H1 (cell line): ENCODE measurements around the gene MYRF. TPM values are rescaled to one million over a fixed set of nuclear protein-coding genes. Genes with fewer than 3 reads are reported as not detected.

Experiments
- CTCF ChIA-PET: fragments of 300-600 bp; sonication (Branson Sonifier 250); formaldehyde crosslinking; loops from one replicate; lab custom pipeline; 2021; ENCODE audit not compliant: partially characterized antibody; lab: Charles Lee
- POLR2A ChIA-PET: fragments of 300-600 bp; sonication (Branson Sonifier 250); formaldehyde crosslinking; loops from one replicate; lab custom pipeline; 2021; ENCODE audit warnings: inconsistent platforms; ENCODE audit not compliant: partially characterized antibody; lab: Charles Lee
- DNase-seq, 2 experiments: peaks; one replicate each; pipeline versions ENCODE4 v3.0.0 to v3.0.0-alpha.2; 2010 to 2022; ENCODE audit warnings: low spot score in 2 of 2, low read depth in 1 of 2, mixed read lengths in 1 of 2
- FAIRE-seq: peaks from 2 replicates; lab custom pipeline; 2011; peaks lifted over from hg19 to GRCh38; lab: Jason Lieb, UNC
- H2AFZ ChIP-seq: 2 replicates; pipeline ENCODE4 v1.8.1; 2012; ENCODE audit warnings: low read length, inconsistent platforms
- H2AK5ac ChIP-seq: 2 replicates; pipeline ENCODE4 v1.6.1; 2013; ENCODE audit warnings: low read depth, low read length
- H2BK120ac ChIP-seq: replicated peaks from 2 replicates; pipeline ENCODE3; 2013; ENCODE audit warnings: low read depth, low read length, inconsistent platforms
- H2BK12ac ChIP-seq: 2 replicates; pipeline ENCODE4 v1.6.1; 2013; ENCODE audit warnings: low read depth, low read length
- H2BK15ac ChIP-seq: 2 replicates; pipeline ENCODE4 v1.6.1; 2013; ENCODE audit warnings: low read length
- H2BK20ac ChIP-seq: 2 replicates; pipeline ENCODE4 v1.6.1; 2013; ENCODE audit warnings: low read length
- H2BK5ac ChIP-seq: 2 replicates; pipeline ENCODE4 v1.6.1; 2013; ENCODE audit warnings: low read depth, low read length
- H3K14ac ChIP-seq: 2 replicates; pipeline ENCODE4 v1.6.1; 2013; ENCODE audit warnings: inconsistent platforms; ENCODE audit not compliant: insufficient read length
- H3K18ac ChIP-seq: 2 replicates; pipeline ENCODE4 v1.6.1; 2013; ENCODE audit warnings: low read length; ENCODE audit errors: extremely low read depth
- H3K23ac ChIP-seq: 2 replicates; pipeline ENCODE4 v1.6.1; 2013; ENCODE audit warnings: inconsistent platforms; ENCODE audit not compliant: insufficient read length
- H3K23me2 ChIP-seq: 2 replicates; pipeline ENCODE4 v1.6.1; 2013; ENCODE audit warnings: low read depth, low read length
- H3K27ac ChIP-seq: 2 replicates; pipeline ENCODE4 v1.6.1; 2011; ENCODE audit warnings: low read depth, low read length, inconsistent platforms
- H3K27me3 ChIP-seq, 4 experiments: replicated peaks in 1 of 4; 1 replicate in 1 of 4; 2 replicates in 3 of 4; pipeline versions ENCODE4 v1.6.1 to v1.8.1; 2011 to 2013; ENCODE audit warnings: low read length in 3 of 4, mild to moderate bottlenecking in 3 of 4, inconsistent platforms in 2 of 4, mixed read lengths in 2 of 4, moderate library complexity in 1 of 4; ENCODE audit not compliant: control insufficient read depth in 3 of 4, insufficient read depth in 3 of 4; ENCODE audit errors: extremely low read depth in 1 of 4
- H3K36me3 ChIP-seq, 4 experiments: 2 replicates each; pipeline versions ENCODE4 v1.6.1 to v1.8.1; 2011 to 2013; ENCODE audit warnings: mild to moderate bottlenecking in 4 of 4, low read length in 3 of 4, moderate library complexity in 2 of 4, control low read depth in 1 of 4, inconsistent platforms in 1 of 4; ENCODE audit not compliant: insufficient read depth in 4 of 4, control insufficient read depth in 2 of 4
- H3K4ac ChIP-seq: replicated peaks from 2 replicates; pipeline ENCODE3; 2013; ENCODE audit warnings: low read length, low read depth, mixed read lengths, inconsistent platforms; ENCODE audit not compliant: insufficient read length
- H3K4me1 ChIP-seq, 4 experiments: replicated peaks in 1 of 4; 1 replicate in 1 of 4; 2 replicates in 3 of 4; pipeline versions ENCODE4 v1.6.1 to v1.8.1; 2011 to 2013; ENCODE audit warnings: low read length in 3 of 4, inconsistent platforms in 2 of 4, mixed read lengths in 1 of 4; ENCODE audit not compliant: insufficient read depth in 4 of 4, control insufficient read depth in 3 of 4
- H3K4me2 ChIP-seq, 2 experiments: 2 replicates each; pipeline versions ENCODE4 v1.6.1 to v1.8.1; 2011 to 2013; ENCODE audit warnings: low read depth in 2 of 2, low read length in 2 of 2, control low read depth in 1 of 2, inconsistent platforms in 1 of 2, mild to moderate bottlenecking in 1 of 2; ENCODE audit not compliant: insufficient read depth in 1 of 2
- H3K4me3 ChIP-seq, 4 experiments: fragments of 200-600, 300-600 bp in 1 of 4; sonication (generic), shearing (Covaris generic), sonication (Bioruptor Twin) in 1 of 4; 2 replicates each; pipeline versions ENCODE4 v1.5.1 to v1.8.1; 2011 to 2016; ENCODE audit warnings: low read length in 4 of 4, low read depth in 3 of 4, control low read depth in 2 of 4, inconsistent platforms in 2 of 4, mild to moderate bottlenecking in 2 of 4, mixed read lengths in 1 of 4, moderate library complexity in 1 of 4; ENCODE audit not compliant: insufficient read depth in 2 of 4; ENCODE audit errors: extremely low read depth in 1 of 4
- H3K56ac ChIP-seq: replicated peaks from 2 replicates; pipeline ENCODE3; 2013; ENCODE audit warnings: low read depth, mild to moderate bottlenecking, mixed read lengths, low read length, inconsistent platforms; ENCODE audit not compliant: insufficient read length
- H3K79me1 ChIP-seq: 2 replicates; pipeline ENCODE4 v1.6.1; 2013; ENCODE audit warnings: low read depth, low read length, control low read depth
- H3K79me2 ChIP-seq, 2 experiments: 2 replicates each; pipeline versions ENCODE4 v1.6.1 to v1.8.1; 2012 to 2013; ENCODE audit warnings: low read length in 2 of 2, mild to moderate bottlenecking in 2 of 2, inconsistent platforms in 1 of 2; ENCODE audit not compliant: insufficient read depth in 2 of 2, control insufficient read depth in 1 of 2
- H3K9ac ChIP-seq, 4 experiments: replicated peaks in 1 of 4; 1 replicate in 1 of 4; 2 replicates in 3 of 4; pipeline versions ENCODE4 v1.6.1 to v1.8.1; 2011 to 2013; ENCODE audit warnings: low read depth in 3 of 4, low read length in 3 of 4, control low read depth in 2 of 4, mild to moderate bottlenecking in 2 of 4, moderate library complexity in 2 of 4, inconsistent platforms in 1 of 4; ENCODE audit errors: extremely low read depth in 1 of 4
- H3K9me3 ChIP-seq, 2 experiments: 2 replicates each; pipeline versions ENCODE4 v1.6.1 to v1.8.1; 2012 to 2013; ENCODE audit warnings: mild to moderate bottlenecking in 2 of 2, moderate library complexity in 2 of 2, control low read depth in 1 of 2, inconsistent platforms in 1 of 2, low read depth in 1 of 2, low read length in 1 of 2, mixed read lengths in 1 of 2; ENCODE audit not compliant: insufficient read depth in 2 of 2
- H4K20me1 ChIP-seq, 2 experiments: replicated peaks in 1 of 2; 2 replicates each; pipeline versions ENCODE3 to v1.8.1; 2011 to 2013; ENCODE audit warnings: inconsistent platforms in 2 of 2, low read length in 2 of 2, mild to moderate bottlenecking in 1 of 2; ENCODE audit not compliant: insufficient read depth in 2 of 2, control insufficient read depth in 1 of 2
- H4K5ac ChIP-seq: 2 replicates; pipeline ENCODE4 v1.6.1; 2013; ENCODE audit warnings: low read length, low read depth, mixed read lengths, inconsistent platforms; ENCODE audit not compliant: insufficient read length
- H4K8ac ChIP-seq: 2 replicates; pipeline ENCODE4 v1.8.0; 2013; ENCODE audit warnings: mild to moderate bottlenecking, moderate library complexity, low read length, inconsistent platforms; ENCODE audit not compliant: insufficient read depth; ENCODE audit errors: extremely low read depth
- H4K91ac ChIP-seq: replicated peaks from 2 replicates; pipeline ENCODE3; 2013; ENCODE audit warnings: low read length, mixed read lengths, inconsistent platforms; ENCODE audit not compliant: insufficient read length
- CHD2 ChIP-seq: IDR thresholded peaks from 2 replicates; pipeline ENCODE4 v1.6.1; 2012; ENCODE audit warnings: low read length, improper control_type of control experiment
- PHF8 ChIP-seq: fragments of 200-600 bp; sonication (generic); conservative IDR thresholded peaks from 2 replicates; pipeline ENCODE4 v1.7.1; 2012; ENCODE audit warnings: low read depth, mild to moderate bottlenecking, inconsistent platforms, low read length, moderate library complexity
- POLR2A ChIP-seq, 2 experiments: IDR thresholded peaks; 1 replicate in 1 of 2; 2 replicates in 1 of 2; pipeline ENCODE4 v1.6.1; 2011; ENCODE audit warnings: low read depth in 2 of 2, low read length in 2 of 2, mild to moderate bottlenecking in 2 of 2; ENCODE audit errors: control extremely low read depth in 1 of 2
- TAF7 ChIP-seq: optimal IDR thresholded peaks from 2 replicates; pipeline ENCODE3; 2011; ENCODE audit warnings: low read depth, mild to moderate bottlenecking, inconsistent platforms, low read length, moderate library complexity, borderline replicate concordance
- WGBS, 2 experiments: shearing (Covaris generic) in 1 of 2; methylation state at CpG; one replicate each; pipeline versions ENCODE4 v1.1.6 to v1.1.7; 2013 to 2015; ENCODE audit warnings: low lambda C conversion rate in 2 of 2, mixed read lengths in 2 of 2, inconsistent platforms in 1 of 2, low coverage in 1 of 2, missing lambda C conversion rate in 1 of 2; ENCODE audit not compliant: insufficient replicate concordance in 2 of 2, insufficient coverage in 1 of 2, insufficient read length in 1 of 2; ENCODE audit errors: extremely low coverage in 1 of 2, missing lambda C conversion rate in 1 of 2; 5-methylcytosine and 5-hydroxymethylcytosine counted together
- polyA plus RNA-seq, 7 experiments: library from polyadenylated mRNA; depleted of rRNA in 3 of 7; stranded (reverse) in 5 of 7; unstranded in 2 of 7; fragments of >200 nt in 5 of 7; fragments of 200-250 nt in 2 of 7; gene quantifications; 1 replicate in 5 of 7; 2 replicates in 1 of 7; 4 replicates in 1 of 7; pipeline versions ENCODE4 v1.2.1 to v1.2.3, GENCODE V29; 2011 to 2013; ENCODE audit warnings: missing spikeins in 2 of 7, mixed read lengths in 2 of 7
- total RNA-seq: library from RNA; stranded (reverse); fragmentation: NEBNext Ultra II Directional; extraction: Animal tissue kit (Norgen Biotek cat#: 25700); gene quantifications from 2 replicates; pipeline ENCODE4 v1.2.1, GENCODE V29; 2021

The MYRF gene
- total and polyA plus RNA-seq, 2 of the 8 experiments (the other 6 are each of a cell fraction or from before 2014, with no cell fraction given) = 6.0 to 6.1 TPM

DNA sequence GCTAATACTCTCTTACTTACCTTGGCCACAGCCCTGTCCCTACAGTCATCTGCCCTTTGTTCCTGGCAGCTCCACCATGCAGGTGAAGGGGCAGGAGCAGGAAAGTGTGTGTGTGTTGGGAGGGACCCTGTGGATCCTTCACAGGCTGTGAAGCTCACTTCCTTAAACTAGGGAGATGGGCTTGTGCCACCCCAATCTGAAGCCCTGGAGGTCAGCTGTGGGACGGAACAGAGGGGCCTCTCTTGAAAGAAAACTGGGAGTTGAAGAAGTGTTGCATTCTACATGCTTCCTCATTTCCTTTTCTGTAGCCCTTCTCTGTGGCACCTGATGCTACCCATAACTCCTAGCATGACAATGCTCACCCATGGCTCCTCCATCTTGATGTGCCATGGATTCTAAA lies 52.7 kb downstream of the MYRF start:
- Histone ChIP-seq H2BK20ac (no peak overlapping the region), H4K91ac (no peak overlapping the region), H2AFZ (no peak overlapping the region), H4K20me1 (peaks cover 0 to 12% of the 10 kb centered on the region in 2 experiments), H3K9me3 (no peaks in the 10 kb centered on the region), H3K36me3 (peaks cover 50 to 96% (median 75%) of the 10 kb centered on the region in 4 experiments), H3K14ac (no peak overlapping the region), H2BK120ac (no peak overlapping the region), H4K5ac (no peak overlapping the region), H3K79me1 (no peaks in the 10 kb centered on the region; the same call in none of the 2 replicates), H3K56ac (no peak overlapping the region), H3K27ac (no peak overlapping the region), H3K4me2 (no peak overlapping the region), H3K4me3 (no peak overlapping the region), H4K8ac (no peak overlapping the region), H3K27me3 (no peaks in the 10 kb centered on the region), H3K4me1 (no peaks in the 10 kb centered on the region), H2BK15ac (no peak overlapping the region), H3K4ac (no peak overlapping the region), H3K23me2 (no peaks in the 10 kb centered on the region), H3K79me2 (no peaks in the 10 kb centered on the region; a peak in 1 of 4 replicates), H2BK5ac (no peak overlapping the region), H3K9ac (no peak overlapping the region), H2BK12ac (no peak overlapping the region), H3K23ac (no peak overlapping the region), H3K18ac (no peak overlapping the region), H2AK5ac (no peak overlapping the region)
- POLR2A ChIA-PET = interaction anchor here (0.6 to 20.9 kb wide), 8 partner anchors 7 to 229 kb away, joined by 3 to 354 read pairs (median 8); partner anchors contain the start of genes FADS1, FADS2, FEN1 and TMEM258
- no peak for FAIRE-seq
- CTCF ChIA-PET = interaction anchor here (1.2 to 3.7 kb wide), 3 partner anchors 8 to 17 kb away, joined by 3 to 45 read pairs (median 4); no protein-coding TSS in a partner anchor
- no peak for DNase-seq
- WGBS, 2 experiments = 88% methylated on average over 1 of the region's 1 CpG; no CpG with 5 or more reads in 1 of the 2 experiments
- no peak for TF ChIP-seq PHF8
- peak in 1 of 2 experiments; percentile 12; a peak in 1 of 3 replicates for TF ChIP-seq POLR2A (IDR thresholded peaks at IDR 0.05; ENCODE audit: control extremely low read depth in 1 of 2, low read depth in 2 of 2, low read length in 2 of 2)
- TF ChIP-seq CHD2 = no peak
- TF ChIP-seq TAF7 = no peak
